Stomach (tissue), 9 donors: ENCODE results near the gene AGBL4. TPM values are rescaled to one million over a fixed set of nuclear protein-coding genes. Genes with fewer than 3 reads are reported as not detected.

ENCODE experiments used
- DNase-seq, 2 donors: peaks; one replicate each; pipeline versions ENCODE4 v3.0.0 to v3.0.0-alpha.2; 2013 to 2019
- H3K27ac ChIP-seq, 5 donors: fragments of 200-600 bp in 4 of 5; sonication (generic) in 4 of 5; one replicate each; pipeline ENCODE4 v1.5.1; 2013 to 2019; ENCODE audit warnings: mild to moderate bottlenecking in 1 of 5, moderate library complexity in 1 of 5
- H3K27me3 ChIP-seq, 3 donors: fragments of 200-600 bp; sonication (generic); one replicate each; pipeline ENCODE4 v1.5.1; 2017 to 2019; ENCODE audit warnings: mixed run types in 1 of 3
- H3K36me3 ChIP-seq, 4 donors: fragments of 200-600 bp; sonication (generic); 1 replicate in 3 of 4; 2 replicates in 1 of 4; pipeline ENCODE4 v1.5.1; 2016 to 2019
- H3K4me1 ChIP-seq, 4 donors: fragments of 200-600 bp; sonication (generic); one replicate each; pipeline ENCODE4 v1.5.1; 2016 to 2019
- H3K4me3 ChIP-seq, 4 donors: fragments of 200-600 bp; sonication (generic) in 3 of 4; one replicate each; pipeline ENCODE4 v1.5.1; 2016 to 2019; ENCODE audit warnings: mild to moderate bottlenecking in 1 of 4
- H3K9me3 ChIP-seq, 4 donors: fragments of 200-600 bp; sonication (generic); one replicate each; pipeline ENCODE4 v1.5.1; 2016 to 2019
- CTCF ChIP-seq, 7 experiments: fragments of 450-650 bp in 4 of 7; fragments of 200-600 bp in 3 of 7; sonication (generic) in 3 of 7; IDR thresholded peaks; one replicate each; pipeline ENCODE4 v1.5.1; 2016 to 2019; ENCODE audit warnings: antibody characterized with exemption in 7 of 7, control low read depth in 2 of 7, mild to moderate bottlenecking in 1 of 7
- EP300 ChIP-seq: sonication (generic); formaldehyde crosslinking; IDR thresholded peaks from one replicate; pipeline ENCODE4 v1.6.1; 2017; ENCODE audit warnings: antibody characterized with exemption
- POLR2A ChIP-seq, 4 donors: fragments of 450-650 bp; IDR thresholded peaks; one replicate each; pipeline ENCODE4 v1.6.1; 2016; ENCODE audit warnings: antibody characterized with exemption in 4 of 4, control low read depth in 2 of 4, mild to moderate bottlenecking in 1 of 4, moderate library complexity in 1 of 4
- POLR2AphosphoS5 ChIP-seq, 3 donors: sonication (generic); formaldehyde crosslinking; IDR thresholded peaks; one replicate each; pipeline ENCODE4 v1.6.1; 2016; ENCODE audit warnings: antibody characterized with exemption in 3 of 3
- WGBS, 5 donors: extraction: QIAGEN DNeasy Blood & Tissue Kit in 3 of 5; methylation state at CpG; one replicate each; pipeline versions ENCODE4 v1.1.5 to v1.1.7; 2013 to 2018; 5-methylcytosine and 5-hydroxymethylcytosine counted together
- intact Hi-C: fragments of 100-400 bp; cut with DNase I; formaldehyde crosslinking; loops from one replicate; pipeline ENCODE4 v1.15.1; 2023; ENCODE audit warnings: low total_unique reads
- polyA plus RNA-seq, 3 donors: library from polyadenylated mRNA; stranded (reverse); fragments of 200-250 nt; gene quantifications; one replicate each; pipeline ENCODE4 v1.2.3, GENCODE V29; 2013
- total RNA-seq, 5 donors: library from RNA; depleted of rRNA; stranded (reverse); fragments of >200 nt; gene quantifications; one replicate each; pipeline versions ENCODE4 v1.1.0 to v1.2.3, GENCODE V29; 2014 to 2016
- donor health status: healthy with polysubstance abuse.
- donor health status: Bipolar disorder and iron deficiency.
- donor health status: healthy.

AGBL4 gene
- total and polyA plus RNA-seq, 8 donors, result 0.92 TPM; not detected in 7

- H3K4me3 ChIP-seq, result no peak overlapping the region
- no peaks in the 10 kb centered on the region for H3K27me3 ChIP-seq
- TF ChIP-seq CTCF (IDR thresholded peaks at IDR 0.05), result no peak
- TF ChIP-seq POLR2A (IDR thresholded peaks at IDR 0.05), result no peak
- TF ChIP-seq POLR2AphosphoS5 (IDR thresholded peaks at IDR 0.05), result no peak
- TF ChIP-seq EP300, result no peak
- no peaks in the 10 kb centered on the region for H3K9me3 ChIP-seq
- intact Hi-C loops, result no loop called here
- no peak for DNase-seq
- H3K4me1 ChIP-seq, result no peaks in the 10 kb centered on the region
- H3K36me3 ChIP-seq, result no peaks in the 10 kb centered on the region
- no peak overlapping the region for H3K27ac ChIP-seq
Observed at GRCh38 chr1:48882020-48882419, 1141.7 kb downstream of the AGBL4 start.

DNA sequence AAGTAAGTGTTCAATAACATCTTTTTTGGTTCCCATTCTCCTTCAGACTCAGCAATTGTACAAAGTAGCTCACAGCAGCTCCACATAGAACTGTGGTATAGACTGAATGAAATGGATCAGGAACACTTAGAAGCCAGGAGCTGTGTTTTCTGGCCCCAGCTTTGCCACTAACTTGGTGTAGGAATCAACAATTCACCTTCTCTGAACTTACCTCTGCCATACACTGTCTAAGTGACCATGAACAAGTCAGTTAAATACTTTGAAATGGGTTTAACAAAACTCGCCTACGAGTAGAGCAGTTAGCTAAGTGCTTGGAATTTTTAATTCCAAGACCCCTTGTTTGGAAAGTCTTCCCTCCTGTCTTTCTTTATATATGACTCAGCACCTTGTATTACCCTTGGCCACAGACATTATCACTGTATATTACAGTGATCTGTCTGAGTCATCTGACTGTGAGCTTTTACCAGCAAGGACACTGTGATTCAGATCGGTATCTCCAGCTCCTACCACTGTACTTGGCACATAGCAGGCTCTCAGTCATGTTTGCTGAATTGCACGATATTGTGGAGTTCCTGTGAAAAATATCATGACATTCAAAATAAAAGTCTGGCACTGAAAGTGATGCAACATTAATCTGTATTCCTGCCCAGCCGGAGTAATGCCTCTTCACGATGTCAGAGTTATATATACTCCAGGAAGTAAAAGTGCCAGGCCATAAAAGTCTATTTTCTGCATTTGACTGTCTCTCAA is 1145.4 kb downstream of the AGBL4 start:
- H3K36me3 ChIP-seq, result no peaks in the 10 kb centered on the region
- intact Hi-C loops, result no loop called here
- 58 to 76% (median 62%) methylated on average over 6 of the region's 6 CpGs for WGBS, 5 donors
- TF ChIP-seq POLR2A (IDR thresholded peaks at IDR 0.05) (no peak), EP300 (no peak), CTCF (IDR thresholded peaks at IDR 0.05) (no peak), POLR2AphosphoS5 (IDR thresholded peaks at IDR 0.05) (no peak)
- no peaks in the 10 kb centered on the region for H3K4me1 ChIP-seq
- no peak for DNase-seq
- no peak overlapping the region for H3K27ac ChIP-seq
- H3K4me3 ChIP-seq, result no peak overlapping the region
- H3K27me3 ChIP-seq, result no peaks in the 10 kb centered on the region
- no peaks in the 10 kb centered on the region for H3K9me3 ChIP-seq

GRCh38 chr1:48876330-48876785 is 1147.4 kb downstream of the AGBL4 start:
- H3K9me3 ChIP-seq, result no peaks in the 10 kb centered on the region
- intact Hi-C loops, result no loop called here
- H3K36me3 ChIP-seq, result no peaks in the 10 kb centered on the region
- DNase-seq, result no peak
- TF ChIP-seq CTCF (IDR thresholded peaks at IDR 0.05) (no peak), EP300 (no peak), POLR2AphosphoS5 (IDR thresholded peaks at IDR 0.05) (no peak), POLR2A (IDR thresholded peaks at IDR 0.05) (no peak)
- H3K4me3 ChIP-seq, result no peak overlapping the region
- no peaks in the 10 kb centered on the region for H3K4me1 ChIP-seq
- no peaks in the 10 kb centered on the region for H3K27me3 ChIP-seq
- 70 to 87% (median 81%) methylated on average over 2 of the region's 2 CpGs for WGBS, 5 donors
- no peak overlapping the region for H3K27ac ChIP-seq

DNA sequence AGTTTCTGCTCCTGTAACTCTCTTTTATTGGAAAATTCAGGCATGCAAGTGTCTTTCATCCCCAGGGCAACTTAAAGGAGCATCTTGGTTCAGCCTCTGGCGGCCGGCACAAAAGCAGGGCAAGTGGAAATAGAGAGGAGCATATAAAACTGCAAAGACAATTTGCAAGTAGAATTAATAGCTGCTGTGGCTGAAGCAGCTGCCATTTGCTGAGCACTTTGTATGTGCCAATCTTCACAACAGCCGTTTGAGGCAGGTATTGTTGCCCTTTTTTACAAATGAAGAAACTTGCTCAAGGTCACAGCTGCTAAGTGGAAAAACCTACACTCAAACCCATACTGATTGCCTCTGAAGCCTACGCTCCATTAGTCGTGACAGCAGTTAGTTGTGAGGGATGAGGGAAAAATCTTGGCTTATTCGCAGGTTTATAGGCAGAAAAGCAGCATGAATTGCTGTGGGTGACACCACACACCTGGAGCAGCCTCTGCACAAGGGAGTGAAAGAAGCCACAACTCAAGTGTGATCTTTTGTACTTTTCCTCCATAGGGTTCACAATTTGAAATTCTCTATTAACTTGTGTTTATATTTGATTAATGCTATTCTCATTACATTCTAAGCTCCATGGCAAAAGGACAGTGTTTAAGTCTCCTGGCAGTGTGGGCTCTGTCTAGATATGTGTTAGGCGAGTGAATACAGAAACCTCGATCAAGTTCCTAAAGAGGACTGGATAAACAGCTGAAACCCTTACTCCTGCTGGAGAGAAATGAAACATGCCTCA is 1148.0 kb downstream of the AGBL4 start:
- 56 to 77% (median 71%) methylated on average over 8 of the region's 8 CpGs for WGBS, 5 donors
- intact Hi-C loops, result no loop called here

More for the DNA sequence above, 1148.0 kb downstream of the AGBL4 start:
- Histone ChIP-seq H3K4me3 (no peak overlapping the region), H3K36me3 (no peaks in the 10 kb centered on the region), H3K27me3 (no peaks in the 10 kb centered on the region), H3K9me3 (no peaks in the 10 kb centered on the region), H3K4me1 (no peaks in the 10 kb centered on the region), H3K27ac (no peak overlapping the region)
- peak in 1 of 2 donors; percentile 30 for DNase-seq
- TF ChIP-seq POLR2AphosphoS5 (IDR thresholded peaks at IDR 0.05), result no peak
- TF ChIP-seq CTCF (IDR thresholded peaks at IDR 0.05), result no peak
- no peak for TF ChIP-seq EP300
- TF ChIP-seq POLR2A (IDR thresholded peaks at IDR 0.05), result no peak
